ENCODE data around the gene KRT26.

The KRT26 gene

DNA sequence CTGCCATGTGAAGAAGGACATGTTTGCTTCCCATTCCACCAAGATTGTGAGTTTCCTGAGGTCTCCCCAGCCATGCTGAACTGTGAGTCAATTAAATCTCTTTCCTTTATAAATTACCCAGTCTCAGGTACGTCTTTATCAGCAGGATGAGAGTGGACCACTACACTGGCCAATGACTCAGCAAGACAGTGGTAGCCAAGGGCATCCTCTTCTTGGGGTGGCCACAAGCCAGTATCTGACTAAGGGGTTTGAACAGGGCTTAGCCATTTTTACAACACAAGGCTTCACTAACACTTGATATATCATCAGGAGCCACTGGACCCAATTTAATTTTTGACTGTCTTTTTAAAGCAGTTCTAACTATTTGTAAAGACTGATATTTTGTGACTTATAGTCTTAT is 47.3 kb downstream of the KRT26 start:
- no peak for DNase-seq

DNA sequence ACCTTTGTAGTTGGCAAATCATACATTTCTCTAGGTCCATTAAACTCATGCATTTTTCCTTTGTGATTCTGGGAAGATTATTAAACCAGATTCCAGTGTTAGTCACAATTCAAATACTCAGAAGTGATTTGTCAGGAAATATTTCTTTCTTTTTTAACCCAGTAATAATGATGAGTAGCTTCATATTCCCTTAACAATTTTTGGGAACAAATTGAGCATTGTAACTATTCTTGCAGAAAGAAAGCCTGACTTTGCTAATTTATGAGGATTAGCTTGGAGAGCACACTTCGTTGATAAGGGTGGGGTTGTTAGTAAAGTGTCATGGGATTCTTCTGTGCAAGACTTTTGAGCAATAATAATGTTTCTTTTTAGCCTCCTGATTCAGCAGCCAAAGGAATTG is 49.8 kb downstream of the KRT26 start:
- DNase-seq = no peak

DNA sequence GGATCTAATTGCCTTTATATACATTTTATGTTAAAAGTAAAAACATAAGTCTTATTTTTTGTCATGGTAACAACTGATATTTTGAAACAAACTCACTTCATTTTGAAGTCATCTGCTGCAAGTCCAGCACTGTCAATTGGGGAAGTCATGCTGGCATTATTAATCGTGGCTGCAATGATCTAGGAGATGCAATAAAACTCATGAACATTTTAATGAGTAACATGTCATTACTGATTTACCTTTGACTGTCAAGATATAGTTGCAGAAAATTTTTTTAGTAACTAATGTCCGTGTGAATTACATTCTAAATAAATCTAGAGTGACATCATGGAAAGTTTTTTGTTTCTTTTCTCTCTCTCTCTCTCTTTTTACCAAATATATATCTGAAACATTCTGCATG is 51.1 kb downstream of the KRT26 start:
- DNase-seq = no peak

DNA sequence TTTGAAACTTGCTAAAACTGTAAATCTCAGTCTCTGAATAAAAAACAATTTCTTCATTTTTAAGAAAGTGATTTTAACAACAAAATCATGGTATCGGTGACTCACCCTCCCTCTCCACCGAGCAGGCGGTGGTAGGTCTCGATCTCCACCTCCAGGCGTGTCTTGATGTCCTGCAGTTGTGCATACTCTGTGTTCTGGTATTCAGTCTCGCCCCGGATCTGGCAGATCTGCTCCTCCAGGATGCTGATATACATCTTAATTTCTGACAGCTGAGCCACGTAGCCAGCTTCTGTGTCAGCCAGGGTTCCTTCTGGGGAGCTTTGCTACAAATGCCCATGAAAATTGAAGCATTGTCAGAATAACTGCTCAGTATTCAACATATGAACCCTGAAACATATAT is 53.1 kb downstream of the KRT26 start:
- no peak for DNase-seq

DNA sequence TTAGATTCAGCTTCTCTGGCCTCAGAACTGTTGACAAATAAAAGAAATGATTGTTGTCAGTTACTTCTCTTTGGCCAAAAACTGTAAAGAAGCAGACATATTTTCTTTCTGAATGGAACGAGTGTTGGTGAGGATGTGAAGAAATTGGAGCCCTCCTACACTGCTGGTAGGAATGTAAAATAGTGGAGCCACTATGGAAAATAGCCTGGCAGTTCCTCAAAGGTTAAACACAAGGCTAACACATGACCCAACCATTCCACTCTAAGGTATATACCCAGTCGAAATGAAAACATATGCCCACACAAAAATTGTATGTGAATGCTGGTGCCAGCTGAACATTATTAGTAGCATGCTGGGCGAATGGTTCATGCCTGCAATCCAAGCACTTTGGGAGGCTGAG is 54.2 kb downstream of the KRT26 start:
- no peak for DNase-seq
